Neural crest cell (in vitro differentiated cells): Measurements from ENCODE around the gene ZBED1. TPM values are rescaled to one million over a fixed set of nuclear protein-coding genes. Genes with fewer than 3 reads are reported as not detected.

Experiments used
- DNase-seq: peaks from one replicate; pipeline ENCODE4 v3.0.0; 2021; ENCODE audit warnings: low read depth, mixed read lengths, low spot score
- H3K27ac Mint-ChIP-seq: one replicate; pipeline ENCODE4 v1.8.0; 2021; ENCODE audit warnings: mild to moderate bottlenecking, mixed read lengths; ENCODE audit not compliant: unreplicated experiment
- H3K27me3 Mint-ChIP-seq: 2 replicates; pipeline ENCODE4 v1.8.0; 2021; ENCODE audit warnings: low read depth, mild to moderate bottlenecking, mixed read lengths
- H3K36me3 Mint-ChIP-seq: 2 replicates; pipeline ENCODE4 v1.8.0; 2021; ENCODE audit warnings: low read depth, mild to moderate bottlenecking, mixed read lengths
- H3K4me1 Mint-ChIP-seq: 2 replicates; pipeline ENCODE4 v1.8.0; 2021; ENCODE audit warnings: mixed read lengths
- H3K4me3 Mint-ChIP-seq: one replicate; pipeline ENCODE4 v1.8.0; 2021; ENCODE audit warnings: mild to moderate bottlenecking, mixed read lengths
- H3K9me3 Mint-ChIP-seq: 2 replicates; pipeline ENCODE4 v1.8.0; 2021; ENCODE audit warnings: mixed read lengths
- total RNA-seq: library from RNA; stranded (reverse); gene quantifications from 2 replicates; pipeline ENCODE4 v1.2.1, GENCODE V29; 2021
- TF ChIP-seq, protein P1 (sequence below): fragments of 200-600 bp; sonication (generic); conservative IDR thresholded peaks from 2 replicates; pipeline ENCODE4 v1.5.0; 2021; ENCODE audit warnings: antibody characterized with exemption, mild to moderate bottlenecking

Gene ZBED1
- total RNA-seq, 1 donor from 2014 or later = 42.0 TPM

DNA sequence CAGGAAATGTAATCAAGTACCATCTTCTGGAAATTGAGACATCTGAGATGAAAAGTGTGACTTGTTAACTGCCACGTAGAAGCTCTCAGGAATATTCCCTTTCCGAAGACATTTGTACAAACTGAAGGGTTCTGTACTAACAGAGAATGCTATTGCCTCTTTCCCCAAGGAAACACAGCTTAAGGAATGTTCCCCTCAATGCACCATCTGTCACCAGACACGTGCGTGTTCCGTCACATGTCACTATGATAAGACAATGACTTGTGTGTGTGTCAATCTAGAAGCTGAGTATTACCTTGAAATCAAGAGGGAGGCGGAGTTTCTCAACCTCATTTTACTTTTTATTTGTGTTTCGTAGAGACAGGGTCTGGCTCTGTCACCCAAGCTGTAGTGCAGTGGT is 58.1 kb downstream of the ZBED1 start:
- H3K9me3 Mint-ChIP-seq = peaks cover 9% of the 10 kb centered on the region
- H3K4me1 Mint-ChIP-seq = peaks cover 5% of the 10 kb centered on the region
- TF ChIP-seq, protein P1, sequence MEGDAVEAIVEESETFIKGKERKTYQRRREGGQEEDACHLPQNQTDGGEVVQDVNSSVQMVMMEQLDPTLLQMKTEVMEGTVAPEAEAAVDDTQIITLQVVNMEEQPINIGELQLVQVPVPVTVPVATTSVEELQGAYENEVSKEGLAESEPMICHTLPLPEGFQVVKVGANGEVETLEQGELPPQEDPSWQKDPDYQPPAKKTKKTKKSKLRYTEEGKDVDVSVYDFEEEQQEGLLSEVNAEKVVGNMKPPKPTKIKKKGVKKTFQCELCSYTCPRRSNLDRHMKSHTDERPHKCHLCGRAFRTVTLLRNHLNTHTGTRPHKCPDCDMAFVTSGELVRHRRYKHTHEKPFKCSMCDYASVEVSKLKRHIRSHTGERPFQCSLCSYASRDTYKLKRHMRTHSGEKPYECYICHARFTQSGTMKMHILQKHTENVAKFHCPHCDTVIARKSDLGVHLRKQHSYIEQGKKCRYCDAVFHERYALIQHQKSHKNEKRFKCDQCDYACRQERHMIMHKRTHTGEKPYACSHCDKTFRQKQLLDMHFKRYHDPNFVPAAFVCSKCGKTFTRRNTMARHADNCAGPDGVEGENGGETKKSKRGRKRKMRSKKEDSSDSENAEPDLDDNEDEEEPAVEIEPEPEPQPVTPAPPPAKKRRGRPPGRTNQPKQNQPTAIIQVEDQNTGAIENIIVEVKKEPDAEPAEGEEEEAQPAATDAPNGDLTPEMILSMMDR = no peak
- peaks cover 31% of the 10 kb centered on the region for H3K36me3 Mint-ChIP-seq
- no peak overlapping the region for H3K27ac Mint-ChIP-seq
- H3K4me3 Mint-ChIP-seq = no peak overlapping the region
- H3K27me3 Mint-ChIP-seq = no peaks in the 10 kb centered on the region
- DNase-seq = no peak

DNA sequence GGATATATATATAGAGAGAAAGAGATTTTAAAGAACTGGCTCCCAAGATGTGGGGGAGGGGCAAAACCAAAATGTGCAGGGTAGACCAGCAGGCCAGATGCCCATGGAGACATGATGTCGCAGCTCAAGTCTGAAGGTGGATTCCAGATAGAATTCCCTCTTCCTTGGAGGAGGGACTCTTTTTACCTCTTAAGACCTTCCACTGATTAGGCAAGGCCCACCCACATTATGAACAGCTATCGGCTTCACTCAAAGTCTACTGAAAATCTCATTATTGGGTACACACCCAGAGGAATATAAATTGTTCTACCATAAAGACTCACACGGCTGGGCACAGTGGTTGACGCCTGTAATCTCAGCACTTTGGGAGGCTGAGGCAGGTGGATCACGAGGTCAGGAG is 59.3 kb downstream of the ZBED1 start:
- H3K27me3 Mint-ChIP-seq = no peaks in the 10 kb centered on the region
- H3K4me1 Mint-ChIP-seq = peaks cover 5% of the 10 kb centered on the region
- no peak overlapping the region for H3K27ac Mint-ChIP-seq
- no peak for DNase-seq
- H3K4me3 Mint-ChIP-seq = no peak overlapping the region
- peaks cover 25% of the 10 kb centered on the region for H3K36me3 Mint-ChIP-seq
- peaks cover 9% of the 10 kb centered on the region for H3K9me3 Mint-ChIP-seq
- TF ChIP-seq, protein P1 = no peak

DNA sequence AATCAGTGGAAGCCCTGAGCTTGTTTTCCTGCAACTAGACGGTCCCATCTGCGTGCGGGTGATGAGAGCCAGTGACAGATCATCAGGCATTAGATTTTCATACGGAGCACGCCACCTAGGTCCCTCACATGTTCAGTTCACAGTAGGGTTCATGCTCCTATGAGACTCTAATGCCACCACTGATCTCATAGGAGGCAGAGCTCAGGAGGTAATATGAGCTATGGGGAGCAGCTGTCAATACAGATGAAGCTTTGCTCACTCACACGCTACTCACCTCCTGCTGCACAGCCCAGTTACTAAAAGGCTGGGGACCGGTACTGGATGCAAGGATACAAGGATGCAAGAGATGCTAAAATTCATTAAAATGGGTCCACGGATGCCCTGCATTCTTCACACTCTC is 61.2 kb downstream of the ZBED1 start:
- H3K36me3 Mint-ChIP-seq = peaks cover 30% of the 10 kb centered on the region

More for the DNA sequence above, 61.2 kb downstream of the ZBED1 start:
- TF ChIP-seq, protein P1 = no peak
- Mint-ChIP-seq H3K27ac (no peak overlapping the region), H3K27me3 (no peaks in the 10 kb centered on the region), H3K4me1 (peaks cover 11% of the 10 kb centered on the region), H3K4me3 (no peak overlapping the region), H3K9me3 (peaks cover 9% of the 10 kb centered on the region)
- no peak for DNase-seq

Other genes starting within 250 kb of the ZBED1 start
- 25.1 and 28.6 TPM in 2 replicates for gene DHRSX, start within 50 bp of the ZBED1 start, total RNA-seq
- gene CD99, start 190.3 kb upstream of the ZBED1 start, total RNA-seq = 158 and 165 TPM in 2 replicates